Hematopoietic multipotent progenitor cell (in vitro differentiated cells): Measurements from ENCODE around the gene POLG. TPM values are rescaled to one million over a fixed set of nuclear protein-coding genes. Genes with fewer than 3 reads are reported as not detected.

Source experiments
- DNase-seq, 3 donors: peaks; one replicate each; pipeline ENCODE4 v3.0.0-alpha.2; 2011 to 2015; ENCODE audit warnings: low read depth in 2 of 3, low spot score in 2 of 3
- total RNA-seq: library from RNA; depleted of rRNA; stranded (reverse); fragments of >200 nt; gene quantifications from one replicate; pipeline ENCODE4 v1.2.3, GENCODE V29; 2012

Gene POLG
- total RNA-seq, 1 donor, result 153 TPM

GRCh38 chr15:89328398-89329254 lies 6.0 kb downstream of the POLG start:
- DNase-seq, result no peak

- DNase-seq, result no peak
Observed at GRCh38 chr15:89327113-89327512, 7.5 kb downstream of the POLG start.

- DNase-seq, result no peak
Observed at GRCh38 chr15:89326316-89326715, 8.3 kb downstream of the POLG start.

GRCh38 chr15:89325039-89325803 lies 9.4 kb downstream of the POLG start:
- DNase-seq, result no peak

- no peak for DNase-seq
Observed at GRCh38 chr15:89323825-89324224, 10.8 kb downstream of the POLG start.

- no peak for DNase-seq
Observed at GRCh38 chr15:89322822-89323221, 11.8 kb downstream of the POLG start.

GRCh38 chr15:89321521-89322410 lies 12.9 kb downstream of the POLG start:
- no peak for DNase-seq

GRCh38 chr15:89320200-89320599 lies 14.4 kb downstream of the POLG start:
- DNase-seq, result no peak

GRCh38 chr15:89319678-89320077 lies 14.9 kb downstream of the POLG start:
- no peak for DNase-seq

GRCh38 chr15:89317186-89317720 lies 17.4 kb downstream of the POLG start:
- no peak for DNase-seq

- no peak for DNase-seq
Observed at GRCh38 chr15:89316504-89316903, 18.1 kb downstream of the POLG start.

GRCh38 chr15:89315375-89315929 lies 19.2 kb downstream of the POLG start:
- no peak for DNase-seq

GRCh38 chr15:89309993-89310392 lies 24.6 kb downstream of the POLG start:
- no peak for DNase-seq

- DNase-seq, result no peak
Observed at GRCh38 chr15:89308236-89308635, 26.4 kb downstream of the POLG start.

- DNase-seq, result no peak
Observed at GRCh38 chr15:89307791-89308190, 26.8 kb downstream of the POLG start.

- no peak for DNase-seq
Observed at GRCh38 chr15:89307046-89307587, 27.5 kb downstream of the POLG start.

GRCh38 chr15:89305395-89305794 lies 29.2 kb downstream of the POLG start:
- no peak for DNase-seq

GRCh38 chr15:89303986-89304385 lies 30.6 kb downstream of the POLG start:
- no peak for DNase-seq

- DNase-seq, result no peak
Observed at GRCh38 chr15:89301304-89302089, 33.1 kb downstream of the POLG start.
